Stimulated activated CD4-positive, alpha-beta T cell treated with anti-CD3 and anti-CD28 coated beads, Interleukin-2, amount 100 ng/mL, for 4 hours (primary cell): ENCODE results near the gene CCDC188.

Experiments
- DNase-seq: peaks from one replicate; pipeline ENCODE4 v3.0.0-alpha.2; 2020; ENCODE audit warnings: low read depth

CCDC188 gene

DNA sequence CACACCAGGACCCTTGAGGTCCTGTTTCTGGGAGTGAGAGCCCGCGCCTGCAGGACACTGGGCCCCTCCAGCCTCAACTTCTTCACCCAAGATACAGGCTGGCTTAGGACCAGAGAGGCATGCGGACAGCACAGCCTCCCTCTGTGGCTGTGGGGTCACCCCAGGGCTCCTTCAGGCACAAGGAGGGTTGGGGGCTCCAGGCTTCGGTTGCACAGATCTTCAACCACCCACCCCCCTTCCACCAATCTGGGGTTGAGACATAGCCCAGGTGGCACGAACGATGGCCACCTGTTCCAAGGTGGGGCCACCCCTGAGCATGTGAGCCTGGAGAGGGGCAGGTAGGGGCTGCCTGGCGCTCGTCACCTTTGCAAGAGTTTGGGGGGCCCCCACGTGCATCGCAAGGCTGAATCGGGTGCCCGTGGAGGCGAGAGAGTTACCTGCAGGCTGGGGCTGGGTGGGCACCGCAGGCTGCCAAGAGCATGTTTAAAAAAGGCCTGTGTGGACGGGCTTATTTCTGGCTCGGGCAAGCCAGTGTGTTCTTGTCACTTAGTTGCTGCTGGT lies 18.1 kb downstream of the CCDC188 start:
- no peak for DNase-seq

DNA sequence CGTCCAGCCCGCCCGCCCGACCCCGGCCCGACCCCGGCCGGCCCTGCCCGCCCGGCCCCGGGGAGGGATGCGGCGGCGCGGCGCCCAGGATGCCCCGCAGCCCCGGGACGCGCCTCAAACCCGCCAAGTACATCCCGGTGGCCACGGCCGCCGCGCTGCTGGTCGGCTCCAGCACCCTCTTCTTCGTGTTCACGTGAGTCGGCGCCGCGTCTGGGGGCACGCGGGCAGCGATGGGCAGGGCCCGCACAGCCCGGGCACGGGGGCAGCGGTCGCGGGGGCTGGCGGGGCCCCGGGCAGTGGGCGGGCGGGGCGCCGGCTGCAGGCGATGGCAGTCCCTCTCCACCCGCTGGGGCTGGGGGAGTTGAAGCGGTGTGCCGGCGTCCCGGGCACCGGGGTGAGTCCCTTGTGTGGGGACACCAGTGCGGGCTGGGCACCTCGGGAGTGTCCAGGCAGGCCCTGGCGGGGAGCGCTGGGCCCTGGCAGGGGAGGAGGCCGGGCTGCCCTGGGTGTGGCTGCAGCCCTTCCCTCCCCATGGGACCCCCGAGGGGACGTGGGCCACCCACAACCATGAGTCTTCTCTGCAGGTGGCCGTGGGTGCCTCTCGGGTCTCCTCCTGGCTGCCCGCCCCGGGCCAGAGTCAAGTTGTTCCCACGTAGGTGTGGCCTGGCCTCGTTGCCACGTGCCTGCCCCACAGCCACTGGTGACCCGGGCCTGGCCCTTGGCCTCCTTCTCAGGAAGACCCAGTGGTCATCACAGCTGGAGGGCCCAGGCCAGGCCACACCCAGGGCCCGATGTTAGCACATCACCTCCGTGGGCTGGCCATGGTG lies 18.8 kb downstream of the CCDC188 start:
- no peak for DNase-seq

DNA sequence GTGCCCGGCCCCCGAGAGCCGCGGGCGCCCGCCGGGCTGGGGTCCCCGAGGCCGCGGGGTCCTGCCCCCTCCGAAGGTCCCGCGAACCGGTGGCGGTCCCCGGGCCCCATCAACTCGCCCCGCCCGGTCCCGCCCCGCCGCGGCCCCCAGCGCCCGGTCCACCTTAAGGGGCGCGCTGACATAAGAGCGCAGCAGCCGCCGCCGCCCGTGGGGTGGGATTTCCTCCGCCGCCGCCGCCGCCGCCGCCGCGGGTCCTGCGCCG lies 19.3 kb downstream of the CCDC188 start, which contains the start of gene ZDHHC8:
Gene ZDHHC8, plus strand, starts transcription at position 208 of the 262 bp plus-strand sequence. CDS start 144 bp downstream, outside the sequence.
- DNase-seq, result no peak

DNA sequence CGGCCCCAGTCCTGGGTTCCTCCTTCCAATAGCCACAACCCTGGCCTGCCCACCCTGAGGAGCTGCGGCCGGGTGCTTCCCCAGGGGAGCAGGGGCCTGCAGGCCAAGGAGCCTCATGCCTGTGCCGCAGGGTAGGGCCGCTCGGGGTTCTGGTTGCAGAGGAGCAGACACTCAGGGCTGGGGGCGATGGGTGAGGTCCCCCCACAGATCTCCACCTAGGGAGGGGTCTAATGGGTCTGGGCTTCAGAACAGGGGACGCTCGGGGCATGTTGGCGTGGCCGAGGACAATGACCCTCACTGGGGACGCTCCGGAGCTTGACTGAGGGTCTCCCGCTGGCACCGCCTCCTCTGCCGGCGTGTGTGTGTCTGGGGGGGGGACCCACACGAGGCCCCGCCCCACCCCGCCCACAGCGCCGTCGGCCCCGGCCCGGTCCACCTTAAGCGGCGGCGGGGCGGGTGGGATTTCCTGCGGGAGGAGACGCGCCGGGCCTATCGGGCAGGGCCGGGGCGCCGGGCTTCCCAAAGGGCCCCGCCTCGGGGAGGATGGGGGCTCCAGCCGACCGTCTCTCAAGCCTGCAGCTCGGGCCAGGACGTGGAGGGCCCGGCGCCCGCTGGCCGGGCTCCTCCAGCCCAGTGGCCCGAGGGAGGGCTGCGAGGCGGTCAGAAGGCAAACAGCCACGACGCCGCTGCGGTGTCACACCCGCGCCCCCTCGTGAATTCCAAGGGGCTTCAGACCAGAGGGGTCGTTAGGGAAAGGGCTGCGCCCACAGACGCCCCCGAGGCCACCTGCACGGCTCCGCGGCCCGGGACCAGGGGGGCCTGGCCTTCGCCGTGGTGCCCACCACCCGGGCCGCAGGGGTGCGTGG lies 19.9 kb downstream of the CCDC188 start:
- peak; percentile 74 for DNase-seq

DNA sequence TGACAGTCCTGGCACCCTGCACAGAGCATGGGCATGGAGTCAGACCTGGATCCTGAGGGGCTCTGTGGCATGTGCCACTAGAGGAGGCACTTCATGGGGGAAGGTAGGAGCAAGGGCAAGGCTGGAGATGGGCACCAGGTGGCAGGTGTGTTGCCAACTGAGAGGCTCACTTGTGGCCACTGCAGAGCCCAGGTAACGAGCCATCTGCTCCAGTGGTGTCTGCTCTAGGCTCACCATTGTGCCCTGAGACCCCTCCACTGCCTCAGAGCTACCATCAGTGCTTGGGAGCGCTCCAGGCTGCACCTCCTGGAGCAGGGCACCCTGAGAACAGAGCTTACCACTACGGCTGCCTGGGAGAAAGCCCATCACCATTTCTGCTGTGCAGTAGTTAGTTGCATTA lies 20.5 kb downstream of the CCDC188 start:
- DNase-seq, result no peak

DNA sequence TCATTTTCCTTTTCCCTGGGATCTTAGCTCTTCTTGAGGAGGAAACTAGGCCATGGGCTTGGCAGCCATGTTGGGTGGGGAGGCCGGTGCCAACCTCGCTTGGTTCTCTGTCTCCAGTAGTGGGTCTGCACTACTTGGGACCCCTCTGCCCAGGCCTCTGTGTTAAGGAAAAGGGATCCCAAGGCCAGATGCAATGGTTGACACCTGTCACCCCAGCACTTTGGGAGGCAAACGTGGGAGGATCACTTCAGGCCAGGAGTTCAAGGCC lies 21.2 kb downstream of the CCDC188 start:
- no peak for DNase-seq

DNA sequence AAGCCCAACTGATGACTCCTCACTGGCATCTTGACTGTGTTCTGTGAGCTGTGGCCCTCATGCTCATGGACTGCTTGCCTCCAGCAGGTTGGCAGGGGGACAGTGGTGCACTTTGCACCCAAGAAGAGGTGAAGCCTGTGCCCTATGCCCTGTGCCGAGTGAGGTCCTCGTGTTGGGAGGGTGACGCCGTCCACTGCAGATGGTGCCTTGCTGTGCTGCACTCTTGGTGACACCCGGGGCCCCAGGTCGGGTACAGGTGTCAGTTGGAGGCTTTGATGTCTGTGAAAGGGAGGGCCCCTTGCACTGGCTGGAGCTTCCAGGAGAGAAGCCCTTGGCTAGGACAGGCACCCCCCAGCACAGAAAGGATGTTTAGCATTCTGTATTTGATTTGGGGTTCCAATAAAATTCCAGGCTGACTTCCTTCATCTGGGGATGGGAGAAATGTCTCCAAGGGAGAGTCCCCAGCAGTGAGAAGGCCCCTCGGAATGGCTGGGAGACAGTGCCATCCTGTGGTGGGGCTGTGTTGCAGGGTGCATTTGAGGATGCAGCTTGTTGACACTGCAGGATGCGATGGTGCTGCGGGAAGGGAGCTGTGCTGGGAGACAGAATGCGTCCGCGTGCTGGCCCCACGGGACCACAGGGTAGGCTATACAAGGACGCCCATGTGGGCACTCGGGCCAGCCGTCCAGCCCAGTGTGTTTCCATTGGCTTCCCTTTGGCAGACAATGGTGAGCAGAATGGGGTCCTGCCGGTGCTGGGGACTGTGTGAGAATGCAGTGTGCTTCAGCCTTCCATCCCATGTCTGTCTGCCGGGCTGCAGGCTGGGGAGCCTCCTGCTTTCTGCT lies 21.7 kb downstream of the CCDC188 start:
- peak; percentile 35 for DNase-seq

DNA sequence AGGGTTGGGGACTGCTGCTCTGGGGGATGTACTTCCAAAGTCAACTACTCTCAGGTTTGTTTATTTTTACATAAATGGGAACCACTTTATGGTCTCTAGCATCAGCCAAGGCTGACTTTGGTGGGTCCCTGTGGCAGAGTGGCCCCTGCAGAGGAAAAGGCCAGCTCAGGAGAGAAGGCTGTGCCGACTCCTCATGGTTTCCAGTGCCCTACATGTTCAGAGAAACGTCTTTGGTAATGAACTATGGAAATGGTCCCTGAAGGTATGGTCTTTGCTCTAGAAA lies 22.3 kb downstream of the CCDC188 start:
- DNase-seq, result no peak

DNA sequence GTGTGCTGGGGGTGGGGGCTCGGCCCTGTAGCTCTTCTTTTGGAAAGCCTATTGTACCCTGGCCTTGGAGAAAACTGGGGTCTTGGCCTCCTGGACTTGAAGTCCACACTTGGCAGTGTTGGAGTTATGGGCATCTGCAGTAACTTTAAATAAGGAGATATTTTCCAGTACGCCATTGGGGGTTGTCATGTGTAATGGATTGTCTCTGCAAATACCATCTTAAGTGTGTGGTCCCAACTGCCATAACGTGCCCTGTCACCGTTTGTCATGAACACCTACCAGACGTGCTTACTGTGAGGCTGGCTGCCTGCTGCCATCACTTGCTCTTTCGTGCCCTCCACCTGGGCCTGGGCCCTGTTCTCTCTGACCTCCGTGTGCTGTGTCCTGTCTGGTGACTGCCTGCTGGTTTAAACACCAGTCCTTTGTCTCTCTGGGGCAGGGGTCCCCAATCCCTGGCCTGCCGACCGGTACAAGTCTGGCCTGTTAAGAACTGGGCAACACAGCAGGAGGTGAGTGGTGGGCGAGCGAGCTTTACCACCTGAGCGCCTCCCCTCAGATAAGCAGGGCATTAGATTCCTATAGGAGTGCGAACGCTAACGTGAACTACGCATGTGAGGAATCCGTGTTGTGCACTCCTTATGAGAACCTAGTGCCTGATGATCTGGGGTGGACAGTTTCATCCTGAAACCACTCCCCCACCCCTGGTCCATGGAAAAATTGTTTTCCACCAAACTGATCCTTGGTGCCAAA lies 22.8 kb downstream of the CCDC188 start:
- DNase-seq, result no peak

DNA sequence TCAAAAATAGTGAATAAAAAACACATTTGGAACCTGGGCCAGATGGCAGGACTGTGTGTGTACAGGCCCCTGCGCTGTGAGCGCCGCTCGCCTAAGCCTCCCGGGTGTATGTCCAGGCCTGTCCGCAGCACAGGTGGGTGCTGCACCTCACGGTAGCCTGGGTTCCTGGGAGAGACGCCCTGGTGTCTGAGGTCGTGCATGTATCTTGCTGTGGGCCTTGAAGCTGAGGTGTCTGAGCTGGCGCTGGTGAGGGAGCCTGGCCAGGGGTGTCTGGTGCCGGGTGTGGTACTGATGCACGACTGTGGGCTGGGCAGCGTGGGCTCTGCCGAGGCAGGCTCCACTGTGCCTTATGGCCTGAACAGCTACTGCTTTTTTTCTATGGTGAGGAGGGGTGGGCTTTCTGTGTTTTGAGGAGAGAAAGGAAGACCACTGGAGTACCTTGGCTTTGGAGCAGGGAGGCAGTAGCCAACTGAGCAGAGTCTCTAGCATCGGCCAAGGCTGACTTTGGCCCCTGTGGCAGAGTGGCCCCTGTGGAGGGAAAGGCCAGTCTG lies 23.5 kb downstream of the CCDC188 start:
- DNase-seq, result no peak

DNA sequence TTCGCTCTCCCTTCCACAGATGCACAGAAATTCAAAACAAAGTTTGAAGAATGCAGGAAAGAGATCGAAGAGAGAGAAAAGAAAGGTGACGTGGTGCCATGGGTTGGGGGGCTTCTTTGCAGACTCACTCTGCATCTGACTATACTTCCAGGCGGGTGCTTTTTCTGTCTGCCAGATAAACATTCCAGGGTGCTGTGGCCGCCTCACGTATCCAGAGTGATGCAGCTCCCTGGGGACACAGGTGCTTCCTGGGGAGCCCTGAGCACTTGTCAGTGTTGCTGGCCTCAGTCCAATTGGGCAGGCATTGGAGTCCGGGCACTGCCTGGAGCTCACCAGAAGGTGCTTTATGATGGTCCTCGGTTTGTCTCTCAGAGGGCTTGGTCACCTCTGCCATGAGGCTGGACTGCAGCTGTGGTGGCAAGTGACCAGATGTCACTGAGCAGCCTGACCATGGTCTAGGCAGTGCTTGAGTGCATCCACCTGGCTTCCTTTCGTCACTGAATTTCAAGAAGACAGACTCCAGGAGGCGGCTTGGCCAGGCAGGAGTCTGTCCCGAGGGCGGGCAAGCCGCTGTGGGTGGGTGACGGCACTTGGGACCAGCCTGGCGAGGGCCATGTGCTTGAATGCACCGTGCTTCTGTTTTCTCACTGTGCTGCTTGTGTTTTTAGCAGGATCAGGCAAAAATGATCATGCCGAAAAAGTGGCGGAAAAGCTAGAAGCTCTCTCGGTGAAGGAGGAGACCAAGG lies 24.4 kb downstream of the CCDC188 start:
- no peak for DNase-seq

DNA sequence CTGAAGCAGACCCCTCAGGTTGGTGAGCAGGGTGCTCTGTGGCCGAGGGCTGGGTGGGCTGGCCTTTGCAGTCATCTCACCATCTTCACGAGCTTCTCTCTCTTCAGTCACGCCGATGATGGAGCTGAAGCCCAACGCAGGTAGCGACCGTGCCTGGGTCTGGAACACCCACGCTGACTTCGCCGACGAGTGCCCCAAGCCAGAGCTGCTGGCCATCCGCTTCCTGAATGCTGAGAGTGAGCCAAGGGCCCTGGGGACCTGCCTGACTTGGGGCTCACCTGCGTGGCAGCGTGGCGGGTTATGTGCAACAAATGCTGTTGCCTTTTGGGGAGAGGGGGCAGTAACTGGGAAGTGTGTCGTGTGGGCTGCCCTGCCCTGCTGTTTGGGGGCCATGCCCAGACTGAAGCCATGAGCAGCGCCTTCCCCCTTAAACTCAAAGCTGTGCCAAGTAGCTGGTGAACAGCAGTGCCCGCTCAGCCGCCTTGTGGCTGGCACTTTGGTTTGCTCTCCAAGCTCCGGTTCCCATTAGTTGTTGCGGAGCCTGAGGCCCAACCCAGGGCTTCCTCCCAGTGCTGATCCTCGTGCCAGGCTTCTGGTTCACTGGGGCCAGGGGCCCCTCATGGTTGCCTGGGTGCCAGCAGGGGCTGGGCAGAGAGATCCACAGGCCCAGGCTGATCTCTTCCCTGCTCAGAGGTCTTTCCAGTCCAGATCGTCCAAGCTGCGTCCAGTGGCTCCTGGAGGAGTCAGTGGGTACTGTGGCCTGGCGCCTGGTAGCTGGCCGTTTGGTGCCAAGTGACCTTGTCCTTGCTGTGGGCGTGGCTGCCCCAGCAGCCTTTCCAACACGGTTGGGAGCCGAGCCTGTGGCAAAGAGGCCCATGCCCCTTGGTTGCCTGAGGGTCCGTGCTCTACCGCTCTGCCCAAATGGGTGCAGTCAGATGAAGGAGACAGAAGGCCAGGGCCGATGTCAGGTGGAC lies 25.4 kb downstream of the CCDC188 start:
- no peak for DNase-seq

DNA sequence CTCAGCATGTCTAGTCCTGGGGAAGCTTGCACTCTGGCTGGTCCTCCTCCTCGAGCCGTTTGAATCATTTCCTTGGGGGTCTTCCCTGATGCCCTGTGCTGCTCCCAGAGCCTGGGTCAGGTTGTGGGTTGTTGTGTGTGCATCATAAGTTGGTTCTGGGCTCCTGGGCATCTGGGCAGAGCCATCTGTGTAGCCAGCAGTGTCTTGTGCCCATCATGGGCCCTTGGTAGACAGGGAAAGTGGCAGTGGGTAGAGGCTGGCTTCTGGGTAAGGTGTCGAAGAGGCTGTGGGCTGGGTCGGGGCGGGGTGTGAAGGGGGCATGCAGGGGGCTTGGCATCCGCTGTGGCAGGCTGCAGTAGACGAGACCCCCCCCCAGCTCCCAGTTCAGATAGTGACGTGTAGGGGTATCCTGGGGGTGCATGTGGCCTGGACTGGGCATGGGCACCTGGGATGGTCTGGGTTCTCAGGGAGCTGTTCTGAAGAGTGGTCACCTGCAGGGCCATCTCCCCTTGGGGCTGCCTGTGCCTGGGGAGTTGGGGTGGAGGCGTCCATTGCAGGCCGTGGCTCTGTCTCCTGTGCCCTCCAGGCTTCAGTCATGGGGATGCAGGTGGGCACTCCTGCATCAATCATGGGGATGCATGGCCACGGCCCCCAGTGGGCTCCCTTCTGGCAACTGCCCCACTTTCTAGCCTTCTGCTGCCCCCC lies 26.6 kb downstream of the CCDC188 start:
- DNase-seq, result no peak

DNA sequence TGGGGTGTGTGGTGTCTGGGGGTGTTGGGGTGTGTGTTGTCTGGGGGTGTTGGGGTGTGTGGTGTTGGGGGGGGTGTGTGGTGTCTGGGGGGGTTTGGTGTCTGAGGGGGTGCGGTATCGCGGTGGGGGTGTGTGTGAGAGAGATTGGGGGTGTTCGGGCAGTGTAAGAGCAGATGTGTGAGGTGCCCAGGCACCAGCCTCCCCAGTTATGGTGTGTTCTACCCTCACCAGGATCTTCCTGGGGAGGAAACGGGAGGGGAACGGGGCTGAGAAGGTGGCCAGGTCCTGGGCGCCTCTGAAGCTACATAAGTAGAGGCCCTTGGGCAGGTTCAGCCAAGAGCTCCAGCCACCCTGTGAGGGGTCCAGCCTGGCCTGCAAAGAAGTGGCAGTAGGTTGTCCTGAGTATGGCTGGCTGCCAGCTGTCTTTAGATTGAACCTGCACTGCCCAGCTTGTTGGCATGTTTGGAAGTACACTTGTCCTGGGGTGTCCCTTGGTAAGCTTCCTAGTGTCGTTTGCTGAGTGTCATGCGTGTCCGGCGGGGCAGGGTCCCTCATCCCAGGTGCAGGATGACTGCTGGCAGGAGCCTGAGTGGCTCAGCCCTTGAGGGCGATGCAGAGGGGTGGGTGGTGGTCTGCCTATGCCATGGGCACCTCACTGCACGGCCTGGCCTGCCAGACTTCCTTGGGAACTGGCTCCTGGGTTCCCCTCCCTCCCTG lies 27.3 kb downstream of the CCDC188 start:
- DNase-seq, result no peak

DNA sequence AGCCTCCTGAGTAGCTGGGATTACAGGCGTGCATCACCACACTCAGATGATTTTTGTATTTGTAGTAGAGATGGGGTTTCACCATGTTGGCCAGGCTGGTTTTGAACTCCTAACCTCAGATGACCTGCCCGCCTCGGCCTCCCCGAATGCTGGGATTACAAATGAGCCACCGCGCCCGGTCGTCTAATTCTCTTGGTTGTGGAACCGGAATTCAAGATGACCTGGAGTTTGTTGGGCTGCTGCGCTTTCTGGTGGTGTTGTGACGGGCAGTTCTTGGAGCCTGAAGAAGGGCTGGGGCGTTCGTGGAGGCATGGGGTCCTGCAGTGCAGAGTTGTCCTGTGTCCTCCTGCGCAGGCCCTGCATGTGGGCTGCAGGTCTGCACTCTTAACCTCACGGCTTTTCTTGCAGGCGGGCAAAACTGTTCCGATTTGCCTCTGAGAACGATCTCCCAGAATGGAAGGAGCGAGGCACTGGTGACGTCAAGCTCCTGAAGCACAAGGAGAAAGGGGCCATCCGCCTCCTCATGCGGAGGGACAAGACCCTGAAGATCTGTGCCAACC lies 28.9 kb downstream of the CCDC188 start:
- DNase-seq, result no peak

DNA sequence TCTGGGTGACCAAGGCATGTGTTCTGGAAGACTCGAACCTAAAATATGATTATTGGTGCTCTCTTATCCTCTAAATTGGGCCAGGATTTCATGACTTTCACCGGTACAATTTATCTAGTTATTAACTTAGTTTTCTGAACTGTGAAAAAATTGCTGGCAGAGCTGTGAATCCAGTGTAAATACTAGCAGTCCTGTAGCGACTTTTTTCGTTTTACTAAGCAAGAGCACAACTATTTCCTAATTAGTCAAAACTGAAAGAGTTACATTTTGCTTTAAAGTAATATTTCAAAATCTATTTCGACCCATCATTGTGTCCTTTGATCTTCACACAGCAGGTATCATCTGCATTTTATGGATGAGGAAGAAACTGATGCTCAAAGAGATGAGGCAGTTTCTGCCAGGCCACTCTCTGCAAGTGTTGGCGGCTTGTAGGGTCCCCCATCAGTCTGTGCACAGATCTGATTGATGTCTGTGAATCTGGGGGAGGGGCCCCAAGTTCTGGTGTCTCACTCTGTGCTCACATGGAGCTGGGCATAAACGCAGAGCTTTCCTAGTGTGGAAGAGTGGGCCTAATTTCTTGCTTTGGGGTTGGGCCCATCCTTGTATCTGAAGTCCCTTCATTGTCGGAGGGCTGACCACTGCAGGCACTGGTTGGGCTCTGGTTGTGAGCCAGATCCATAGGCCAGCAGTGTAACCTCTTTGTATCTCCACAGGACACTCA lies 32.4 kb downstream of the CCDC188 start:
- DNase-seq, result no peak

DNA sequence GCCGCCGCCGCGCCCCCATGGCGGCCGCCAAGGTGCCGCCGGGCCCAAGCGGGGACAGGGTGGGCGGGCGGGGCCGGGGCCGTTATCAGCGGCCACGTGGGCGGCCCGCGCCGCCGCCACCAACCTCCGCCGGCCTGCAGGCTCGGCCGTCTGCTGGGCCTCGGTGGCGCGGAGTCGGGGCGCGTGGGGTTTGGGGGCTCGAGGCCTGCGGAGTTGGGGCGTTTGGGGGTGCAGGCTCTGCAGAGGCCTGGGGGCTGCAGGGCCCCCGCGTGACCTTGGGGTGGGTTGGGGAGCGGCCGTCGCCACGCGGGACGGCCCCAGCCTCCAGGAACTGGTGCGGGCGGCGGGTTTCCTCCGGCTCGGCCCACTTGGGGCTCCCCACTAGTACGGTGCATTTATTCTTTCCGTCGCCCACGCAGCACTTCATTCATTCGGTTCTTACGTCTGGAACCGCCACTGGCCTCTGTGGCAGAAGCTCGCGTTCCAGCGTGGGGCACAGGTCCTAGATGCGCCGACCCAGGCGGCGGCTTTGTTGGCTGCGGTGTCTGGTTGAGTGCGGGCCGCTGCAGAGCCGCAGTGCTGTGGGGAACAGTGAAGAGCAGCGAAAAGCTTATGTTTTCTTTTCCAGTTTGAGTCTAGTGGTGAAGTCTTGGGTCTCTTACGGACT lies 33.1 kb downstream of the CCDC188 start:
- DNase-seq, result peak; percentile 81
